Stomach (tissue), 9 donors: Measurements from ENCODE around the gene C19orf85. TPM values are rescaled to one million over a fixed set of nuclear protein-coding genes. Genes with fewer than 3 reads are reported as not detected.

Source experiments
- DNase-seq, 2 donors: peaks; one replicate each; pipeline versions ENCODE4 v3.0.0 to v3.0.0-alpha.2; 2013 to 2019
- H3K27ac ChIP-seq, 5 donors: fragments of 200-600 bp in 4 of 5; sonication (generic) in 4 of 5; one replicate each; pipeline ENCODE4 v1.5.1; 2013 to 2019; ENCODE audit warnings: mild to moderate bottlenecking in 1 of 5, moderate library complexity in 1 of 5
- H3K27me3 ChIP-seq, 3 donors: fragments of 200-600 bp; sonication (generic); one replicate each; pipeline ENCODE4 v1.5.1; 2017 to 2019; ENCODE audit warnings: mixed run types in 1 of 3
- H3K36me3 ChIP-seq, 4 donors: fragments of 200-600 bp; sonication (generic); 1 replicate in 3 of 4; 2 replicates in 1 of 4; pipeline ENCODE4 v1.5.1; 2016 to 2019
- H3K4me1 ChIP-seq, 4 donors: fragments of 200-600 bp; sonication (generic); one replicate each; pipeline ENCODE4 v1.5.1; 2016 to 2019
- H3K4me3 ChIP-seq, 4 donors: fragments of 200-600 bp; sonication (generic) in 3 of 4; one replicate each; pipeline ENCODE4 v1.5.1; 2016 to 2019; ENCODE audit warnings: mild to moderate bottlenecking in 1 of 4
- H3K9me3 ChIP-seq, 4 donors: fragments of 200-600 bp; sonication (generic); one replicate each; pipeline ENCODE4 v1.5.1; 2016 to 2019
- EP300 ChIP-seq: sonication (generic); formaldehyde crosslinking; IDR thresholded peaks from one replicate; pipeline ENCODE4 v1.6.1; 2017; ENCODE audit warnings: antibody characterized with exemption
- POLR2A ChIP-seq, 4 donors: fragments of 450-650 bp; IDR thresholded peaks; one replicate each; pipeline ENCODE4 v1.6.1; 2016; ENCODE audit warnings: antibody characterized with exemption in 4 of 4, control low read depth in 2 of 4, mild to moderate bottlenecking in 1 of 4, moderate library complexity in 1 of 4
- POLR2AphosphoS5 ChIP-seq, 3 donors: sonication (generic); formaldehyde crosslinking; IDR thresholded peaks; one replicate each; pipeline ENCODE4 v1.6.1; 2016; ENCODE audit warnings: antibody characterized with exemption in 3 of 3
- WGBS, 5 donors: extraction: QIAGEN DNeasy Blood & Tissue Kit in 3 of 5; methylation state at CpG; one replicate each; pipeline versions ENCODE4 v1.1.5 to v1.1.7; 2013 to 2018; 5-methylcytosine and 5-hydroxymethylcytosine counted together
- intact Hi-C: fragments of 100-400 bp; cut with DNase I; formaldehyde crosslinking; loops from one replicate; pipeline ENCODE4 v1.15.1; 2023; ENCODE audit warnings: low total_unique reads
- polyA plus RNA-seq, 3 donors: library from polyadenylated mRNA; stranded (reverse); fragments of 200-250 nt; gene quantifications; one replicate each; pipeline ENCODE4 v1.2.3, GENCODE V29; 2013
- total RNA-seq, 5 donors: library from RNA; depleted of rRNA; stranded (reverse); fragments of >200 nt; gene quantifications; one replicate each; pipeline versions ENCODE4 v1.1.0 to v1.2.3, GENCODE V29; 2014 to 2016
- TF ChIP-seq, protein P1 (sequence below), 7 experiments: fragments of 450-650 bp in 4 of 7; fragments of 200-600 bp in 3 of 7; sonication (generic) in 3 of 7; IDR thresholded peaks; one replicate each; pipeline ENCODE4 v1.5.1; 2016 to 2019; ENCODE audit warnings: antibody characterized with exemption in 7 of 7, control low read depth in 2 of 7, mild to moderate bottlenecking in 1 of 7
- donor health status: healthy with polysubstance abuse.
- donor health status: Bipolar disorder and iron deficiency.
- donor health status: healthy.

C19orf85 gene
- total and polyA plus RNA-seq, 8 donors, result 0.23 TPM; not detected in 7

DNA sequence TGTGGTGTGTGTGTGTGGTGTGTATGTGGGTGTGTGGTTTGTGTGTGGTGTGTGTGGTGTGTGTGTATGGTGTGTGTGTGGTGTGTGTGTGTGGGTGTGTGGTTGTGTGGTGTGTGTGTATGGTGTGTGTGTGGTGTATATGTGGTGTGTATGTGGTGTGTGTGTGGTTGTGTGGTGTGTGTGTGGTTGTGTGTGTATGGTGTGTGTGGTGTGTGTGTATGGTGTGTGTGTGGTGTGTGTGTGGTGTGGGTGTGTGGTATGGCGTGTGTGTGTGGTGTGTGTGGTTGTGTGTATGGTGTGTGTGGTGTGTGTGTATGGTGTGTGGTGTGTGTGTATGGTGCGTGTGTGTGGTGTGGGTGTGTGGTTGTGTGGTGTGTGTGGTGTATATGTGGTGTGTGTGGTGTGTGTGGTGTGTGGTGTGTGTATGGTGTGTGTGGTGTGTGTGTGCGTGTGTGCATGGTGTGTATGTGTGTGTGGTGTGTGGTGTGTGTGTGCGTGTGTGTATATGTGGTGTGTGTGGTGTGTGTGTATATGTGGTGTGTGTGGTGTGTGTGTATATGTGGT is 30.1 kb downstream of the C19orf85 start:
- H3K27ac ChIP-seq, result no peak overlapping the region
- intact Hi-C loops, result no loop called here
- H3K4me3 ChIP-seq, result no peak overlapping the region
- no peaks in the 10 kb centered on the region for H3K9me3 ChIP-seq
- no peak for TF ChIP-seq POLR2A (IDR thresholded peaks at IDR 0.05)
- TF ChIP-seq POLR2AphosphoS5 (IDR thresholded peaks at IDR 0.05), result no peak
- TF ChIP-seq, protein P1, sequence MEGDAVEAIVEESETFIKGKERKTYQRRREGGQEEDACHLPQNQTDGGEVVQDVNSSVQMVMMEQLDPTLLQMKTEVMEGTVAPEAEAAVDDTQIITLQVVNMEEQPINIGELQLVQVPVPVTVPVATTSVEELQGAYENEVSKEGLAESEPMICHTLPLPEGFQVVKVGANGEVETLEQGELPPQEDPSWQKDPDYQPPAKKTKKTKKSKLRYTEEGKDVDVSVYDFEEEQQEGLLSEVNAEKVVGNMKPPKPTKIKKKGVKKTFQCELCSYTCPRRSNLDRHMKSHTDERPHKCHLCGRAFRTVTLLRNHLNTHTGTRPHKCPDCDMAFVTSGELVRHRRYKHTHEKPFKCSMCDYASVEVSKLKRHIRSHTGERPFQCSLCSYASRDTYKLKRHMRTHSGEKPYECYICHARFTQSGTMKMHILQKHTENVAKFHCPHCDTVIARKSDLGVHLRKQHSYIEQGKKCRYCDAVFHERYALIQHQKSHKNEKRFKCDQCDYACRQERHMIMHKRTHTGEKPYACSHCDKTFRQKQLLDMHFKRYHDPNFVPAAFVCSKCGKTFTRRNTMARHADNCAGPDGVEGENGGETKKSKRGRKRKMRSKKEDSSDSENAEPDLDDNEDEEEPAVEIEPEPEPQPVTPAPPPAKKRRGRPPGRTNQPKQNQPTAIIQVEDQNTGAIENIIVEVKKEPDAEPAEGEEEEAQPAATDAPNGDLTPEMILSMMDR (IDR thresholded peaks at IDR 0.05), result no peak
- no peak for TF ChIP-seq EP300
- WGBS, 5 donors, result 67 to 98% (median 76%) methylated on average over 4 of the region's 4 CpGs
- no peaks in the 10 kb centered on the region for H3K36me3 ChIP-seq
- H3K4me1 ChIP-seq, result peaks cover 0 to 6% (median 0%) of the 10 kb centered on the region in 4 donors
- peaks cover 20 to 87% (median 50%) of the 10 kb centered on the region in 3 donors for H3K27me3 ChIP-seq
- no peak for DNase-seq

DNA sequence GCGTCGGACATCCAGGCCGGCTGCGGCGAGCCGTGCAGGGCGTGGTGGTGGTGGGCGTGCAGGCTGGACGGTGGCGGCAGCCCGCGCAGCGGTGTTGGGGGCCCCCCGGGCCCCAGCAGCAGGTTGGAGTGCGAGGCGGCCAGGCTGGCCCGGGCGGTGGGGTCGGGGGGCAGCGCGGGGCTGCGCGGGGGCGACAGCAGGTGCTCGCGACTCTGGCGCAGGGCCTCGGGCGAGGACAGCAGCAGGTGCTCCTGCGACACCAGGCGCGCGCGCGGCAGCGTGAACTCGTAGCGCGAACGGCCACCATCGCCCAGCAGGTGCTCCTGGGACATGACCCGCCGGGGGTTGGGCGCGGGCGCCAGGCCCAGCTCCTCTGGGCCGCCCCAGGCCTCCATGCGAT is 31.3 kb downstream of the C19orf85 start:
- 8 to 40% (median 17%) methylated on average over 1 to 46 of the region's 48 CpGs for WGBS, 5 donors
- H3K4me3 ChIP-seq, result no peak overlapping the region

DNA sequence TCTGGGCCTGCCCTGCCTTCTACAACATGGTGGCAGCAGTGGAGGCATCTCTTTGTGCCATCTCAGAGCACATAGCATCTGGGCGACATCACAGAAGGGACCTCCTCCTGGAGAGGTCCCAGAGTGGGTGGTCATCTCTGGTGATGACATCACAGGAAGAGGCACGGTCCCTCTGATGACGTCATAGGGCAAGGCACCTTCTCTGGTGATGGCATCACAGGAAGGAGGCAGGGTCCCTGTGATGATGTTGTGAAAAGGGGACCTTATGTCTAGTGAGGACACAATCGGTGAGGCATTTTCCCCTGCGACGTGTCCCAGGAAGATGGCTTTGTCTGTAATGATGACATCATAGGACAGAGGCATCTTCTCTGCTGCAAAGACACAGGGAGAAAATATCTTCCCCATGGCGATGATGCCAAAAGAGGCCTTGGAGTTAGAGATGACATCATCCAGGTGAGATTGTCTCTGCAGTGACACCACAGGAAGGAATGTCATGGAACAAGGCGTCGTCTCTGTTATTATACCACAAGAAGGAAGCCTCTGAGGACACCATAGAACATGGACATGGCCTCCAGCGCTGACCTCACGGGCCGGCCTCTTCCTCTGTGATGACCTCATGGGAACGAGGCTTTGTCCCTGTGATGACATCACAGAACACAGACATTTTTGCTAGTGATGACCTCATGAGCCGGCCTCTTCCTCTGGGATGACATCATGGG is 32.2 kb downstream of the C19orf85 start:
- 82 to 90% (median 89%) methylated on average over 11 to 14 of the region's 14 CpGs for WGBS, 5 donors
- intact Hi-C loops, result no loop called here
- Histone ChIP-seq H3K27me3 (peaks cover 21 to 85% (median 29%) of the 10 kb centered on the region in 3 donors), H3K9me3 (no peaks in the 10 kb centered on the region), H3K4me1 (peaks cover 0 to 6% (median 0%) of the 10 kb centered on the region in 4 donors), H3K4me3 (no peak overlapping the region), H3K27ac (no peak overlapping the region), H3K36me3 (no peaks in the 10 kb centered on the region)
- no peak for TF ChIP-seq EP300
- TF ChIP-seq POLR2AphosphoS5 (IDR thresholded peaks at IDR 0.05), result no peak
- no peak for TF ChIP-seq POLR2A (IDR thresholded peaks at IDR 0.05)
- TF ChIP-seq, protein P1 (IDR thresholded peaks at IDR 0.05), result no peak
- DNase-seq, result no peak

More for the DNA sequence above, 31.3 kb downstream of the C19orf85 start:
- H3K9me3 ChIP-seq, result no peaks in the 10 kb centered on the region
- no peak for TF ChIP-seq EP300
- no peak for TF ChIP-seq POLR2AphosphoS5 (IDR thresholded peaks at IDR 0.05)
- no peaks in the 10 kb centered on the region for H3K36me3 ChIP-seq
- intact Hi-C loops, result no loop called here
- peaks cover 23 to 87% (median 38%) of the 10 kb centered on the region in 3 donors for H3K27me3 ChIP-seq
- no peak for DNase-seq
- H3K27ac ChIP-seq, result no peak overlapping the region
- peaks cover 0 to 6% (median 0%) of the 10 kb centered on the region in 4 donors for H3K4me1 ChIP-seq

DNA sequence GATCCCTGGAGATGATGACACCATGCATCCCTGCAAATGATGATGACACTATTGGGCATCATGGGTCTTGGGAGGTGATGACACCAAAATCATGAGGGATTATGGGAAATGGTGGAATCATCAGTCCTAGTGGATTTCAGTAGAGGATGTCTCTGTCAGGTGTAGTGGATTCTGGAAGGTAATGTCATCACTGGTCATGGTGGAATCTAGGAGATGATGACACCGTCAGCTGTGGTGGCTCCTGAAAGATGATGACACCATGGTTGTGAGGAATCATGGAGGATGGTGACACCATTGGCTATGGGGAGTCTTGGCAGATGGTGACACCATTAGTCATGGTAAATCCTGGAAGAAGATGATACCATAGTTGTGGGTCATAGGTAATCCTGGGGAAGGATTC is 33.4 kb downstream of the C19orf85 start:
- Histone ChIP-seq H3K4me3 (no peak overlapping the region), H3K36me3 (no peaks in the 10 kb centered on the region), H3K9me3 (no peaks in the 10 kb centered on the region), H3K27me3 (peaks cover 21 to 80% (median 28%) of the 10 kb centered on the region in 3 donors), H3K27ac (no peak overlapping the region), H3K4me1 (peaks cover 0 to 6% (median 0%) of the 10 kb centered on the region in 4 donors)
- DNase-seq, result no peak
- intact Hi-C loops, result no loop called here
- no peak for TF ChIP-seq POLR2A (IDR thresholded peaks at IDR 0.05)
- TF ChIP-seq, protein P1 (IDR thresholded peaks at IDR 0.05), result no peak
- TF ChIP-seq EP300, result no peak
- no peak for TF ChIP-seq POLR2AphosphoS5 (IDR thresholded peaks at IDR 0.05)
- 76 to 100% (median 98%) methylated on average over 1 of the region's 1 CpG for WGBS, 5 donors

DNA sequence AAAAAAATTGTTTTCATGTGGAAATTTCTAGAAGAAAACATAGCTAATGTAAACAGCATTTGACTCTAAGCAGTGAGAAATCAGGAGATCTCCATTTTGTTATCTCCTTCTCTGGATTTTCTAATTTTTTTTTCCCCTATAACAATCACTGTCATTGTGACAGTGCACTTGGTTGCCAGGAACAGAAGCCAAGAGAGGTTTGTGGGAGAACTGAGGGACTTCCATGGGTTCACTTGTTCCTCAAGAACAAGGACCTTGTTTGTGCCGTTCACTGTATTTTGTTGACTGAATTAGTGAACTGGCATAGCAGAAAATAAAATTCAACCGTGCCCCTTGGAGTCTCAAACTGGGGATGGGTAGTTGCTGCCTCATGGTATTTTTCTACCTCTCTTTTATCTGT is 38.5 kb downstream of the C19orf85 start:
- TF ChIP-seq EP300, result no peak
- no peak for TF ChIP-seq POLR2AphosphoS5 (IDR thresholded peaks at IDR 0.05)
- TF ChIP-seq POLR2A (IDR thresholded peaks at IDR 0.05), result no peak
- TF ChIP-seq, protein P1 (IDR thresholded peaks at IDR 0.05), result no peak
- intact Hi-C loops, result loop anchor here (5.0 kb wide), 1 partner anchor 669 kb away; no protein-coding TSS in a partner anchor
- no peak overlapping the region for H3K27ac ChIP-seq
- H3K36me3 ChIP-seq, result no peaks in the 10 kb centered on the region
- H3K4me3 ChIP-seq, result no peak overlapping the region
- H3K27me3 ChIP-seq, result peaks cover 10 to 71% (median 17%) of the 10 kb centered on the region in 3 donors
- H3K9me3 ChIP-seq, result no peaks in the 10 kb centered on the region
- no peaks in the 10 kb centered on the region for H3K4me1 ChIP-seq
- DNase-seq, result no peak
- WGBS, 5 donors, result 56 to 73% (median 64%) methylated on average over 2 of the region's 2 CpGs
